HG03520 (cell line): ENCODE data around the gene GLG1.
"Not testable (repeated sequence)": the region's sequence is repeated elsewhere in the genome, so short reads cannot be mapped to it uniquely, and the experiment has no call there.

ENCODE experiments used
- ATAC-seq: cut with Tn5 transposase; IDR thresholded peaks from one replicate; pipeline ENCODE4 v1.9.1; 2021; ENCODE audit warnings: mild to moderate bottlenecking, moderate library complexity; ENCODE audit not compliant: unreplicated experiment

GLG1 gene

DNA sequence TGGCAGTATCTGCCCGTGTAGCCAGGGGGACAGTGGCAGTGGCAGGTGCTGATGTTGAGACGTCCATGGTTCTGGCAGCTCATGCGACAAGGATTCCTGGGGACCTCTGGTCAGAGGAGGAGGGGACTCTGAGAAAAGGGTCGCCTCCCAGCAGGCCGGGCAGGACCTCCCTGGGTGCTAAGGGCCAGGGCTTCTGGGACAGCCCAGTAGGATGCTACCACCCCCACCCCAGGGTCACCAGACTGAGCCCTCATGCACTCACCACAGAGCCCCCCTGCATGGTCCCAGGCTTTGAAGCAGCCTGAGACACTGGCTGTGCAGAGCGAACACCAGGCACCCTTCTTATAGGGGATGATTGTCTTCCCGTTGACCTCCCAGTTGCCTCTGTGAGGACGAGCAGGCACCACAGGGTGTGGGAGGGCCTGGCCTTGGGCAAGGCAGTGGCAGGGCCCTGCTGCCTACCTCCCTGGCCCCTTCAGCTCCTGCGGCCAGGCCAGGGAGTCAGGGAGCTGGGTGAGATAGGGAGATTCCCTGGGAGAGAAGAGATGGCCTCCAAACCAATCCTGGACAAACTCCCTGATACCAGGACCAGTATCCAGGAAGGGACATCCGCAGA lies 194.0 kb downstream of the GLG1 start:
- not testable (repeated sequence) for ATAC-seq

DNA sequence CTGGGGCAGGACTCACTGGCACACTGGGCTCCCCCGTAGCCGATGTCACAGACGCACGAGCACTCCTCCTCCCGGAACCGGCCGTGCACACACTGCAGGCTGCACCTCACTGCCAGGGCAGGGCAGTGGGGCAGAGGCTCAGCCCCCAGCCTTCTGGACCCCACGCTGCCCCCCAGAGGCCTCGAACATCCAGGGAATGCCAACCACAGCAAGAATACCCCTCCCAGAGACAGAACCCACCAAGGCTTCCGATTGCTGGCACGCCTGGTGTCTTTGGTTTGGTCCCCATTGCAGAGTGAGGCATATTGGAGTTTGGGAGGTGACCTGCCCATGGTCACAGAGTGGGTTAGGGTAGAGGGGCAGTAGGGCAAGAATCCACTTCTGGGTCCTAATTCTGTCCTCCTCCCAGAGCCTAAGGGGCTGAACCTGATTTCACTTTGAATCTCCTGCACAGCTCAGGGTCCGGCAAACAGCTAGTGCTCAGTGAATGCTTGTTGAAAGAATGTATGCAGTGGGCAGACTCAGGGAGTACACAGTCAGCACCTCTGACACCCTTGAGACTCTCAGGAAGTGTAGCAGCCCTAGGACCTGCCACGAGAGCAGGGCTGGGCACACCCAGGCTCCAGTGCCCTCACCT lies 194.7 kb downstream of the GLG1 start:
- not testable (repeated sequence) for ATAC-seq

- ATAC-seq: not testable (repeated sequence)
Observed at GRCh38 chr16:74410981-74411380, 195.9 kb downstream of the GLG1 start.

DNA sequence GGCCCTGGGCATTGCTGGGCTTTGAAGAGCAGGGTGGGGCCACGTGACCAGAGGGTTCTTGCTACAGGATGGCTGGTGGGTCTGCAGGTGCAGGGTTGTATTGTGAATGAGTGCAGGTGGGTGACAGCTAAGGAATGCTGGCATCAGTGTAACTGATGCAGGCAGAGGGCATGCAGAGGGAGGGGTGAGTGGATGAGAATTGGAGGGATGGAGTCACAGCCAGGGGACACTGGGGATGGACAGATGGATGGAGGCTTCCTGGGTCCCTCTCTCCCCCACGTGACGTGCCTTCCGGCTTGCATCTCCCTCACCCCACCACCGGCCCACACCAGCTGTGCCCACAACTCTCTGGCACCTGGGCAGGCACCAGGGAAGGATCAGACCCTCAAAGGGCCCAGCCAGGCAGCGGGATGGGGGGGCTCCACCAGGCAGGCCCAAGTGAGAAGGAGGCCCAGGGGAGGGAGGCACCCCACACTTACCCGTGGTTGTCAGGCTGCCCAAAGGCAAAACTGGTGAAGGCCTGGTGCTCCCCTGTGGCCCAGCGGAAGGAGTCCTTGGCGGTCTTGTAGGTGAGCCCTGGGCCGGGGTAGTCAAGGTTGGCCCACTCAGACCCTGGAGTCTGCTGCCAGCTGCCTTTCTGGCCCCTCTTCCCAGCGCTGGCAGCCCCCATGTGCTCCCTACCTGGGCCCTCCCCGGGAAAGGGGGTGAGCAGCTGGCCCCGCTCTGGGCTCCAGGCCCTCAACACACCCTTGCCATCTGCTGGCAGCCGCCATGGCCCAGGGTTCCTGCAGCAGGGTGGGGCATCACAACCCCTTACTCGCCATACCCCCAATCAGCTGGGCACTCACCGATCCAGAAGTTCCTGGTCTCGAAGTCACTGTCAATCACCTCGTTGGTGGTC lies 196.6 kb downstream of the GLG1 start:
- ATAC-seq: not testable (repeated sequence)

DNA sequence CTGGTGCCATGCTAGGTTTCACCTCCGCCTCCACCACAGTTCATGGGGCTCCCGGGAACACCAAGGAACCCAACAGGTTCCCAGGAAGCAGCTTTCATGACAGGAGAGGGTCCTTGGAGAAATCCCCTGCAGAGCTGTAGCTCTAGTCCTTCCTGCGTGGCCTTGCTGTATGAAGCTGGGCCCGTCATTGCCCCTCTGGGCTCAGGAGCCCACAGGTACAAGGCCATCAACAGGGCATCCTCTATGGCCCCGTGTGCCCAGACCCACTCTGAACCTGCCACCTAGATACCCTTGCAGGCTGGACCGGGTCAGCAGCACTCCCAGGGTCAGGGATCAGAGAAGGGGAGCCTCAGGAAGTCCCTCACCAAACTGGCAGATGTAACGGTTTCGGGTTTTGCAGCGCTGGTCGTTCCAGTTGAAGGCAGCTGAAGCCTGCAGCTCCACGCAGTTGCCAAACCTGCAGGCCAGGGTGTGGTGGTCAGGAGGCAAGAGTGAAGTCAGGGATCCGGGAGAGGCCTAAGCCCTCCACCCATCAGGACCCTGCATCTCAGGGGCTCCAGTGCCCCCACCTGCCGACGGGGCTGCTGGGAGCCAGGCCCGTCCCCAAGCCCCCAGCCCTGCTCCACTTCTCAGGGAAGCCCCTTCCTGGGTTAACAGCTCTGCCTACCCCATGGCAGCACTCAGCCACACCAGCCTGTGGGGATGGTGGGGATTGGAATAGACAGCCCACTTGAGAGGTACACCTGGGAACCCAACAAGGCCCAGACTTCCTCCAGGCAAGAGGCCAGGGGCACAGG lies 197.5 kb downstream of the GLG1 start:
- ATAC-seq: not testable (repeated sequence)

DNA sequence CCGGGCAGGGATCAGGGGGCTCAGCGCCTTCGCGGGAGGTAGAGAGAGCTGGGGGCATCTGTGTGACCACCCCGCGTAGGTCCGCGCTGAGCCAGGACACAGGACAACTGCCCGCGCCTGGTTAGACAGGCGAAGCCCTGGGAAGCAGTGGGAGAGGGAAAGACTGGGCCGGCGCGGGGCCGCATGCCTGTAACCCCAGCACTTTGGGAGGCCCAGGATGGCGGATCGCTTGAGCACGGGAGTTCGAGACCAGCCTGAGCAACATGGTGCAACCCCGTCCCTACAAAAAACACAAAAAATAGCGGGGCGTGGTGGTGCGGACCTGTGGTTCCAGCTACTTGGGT lies 199.6 kb downstream of the GLG1 start:
- not testable (repeated sequence) for ATAC-seq

- ATAC-seq: not testable (repeated sequence)
Observed at GRCh38 chr16:74406600-74407361, 200.1 kb downstream of the GLG1 start.

GRCh38 chr16:74404148-74404933 lies 202.6 kb downstream of the GLG1 start:
- not testable (repeated sequence) for ATAC-seq

- not testable (repeated sequence) for ATAC-seq
Observed at GRCh38 chr16:74400238-74400637, 206.7 kb downstream of the GLG1 start.

DNA sequence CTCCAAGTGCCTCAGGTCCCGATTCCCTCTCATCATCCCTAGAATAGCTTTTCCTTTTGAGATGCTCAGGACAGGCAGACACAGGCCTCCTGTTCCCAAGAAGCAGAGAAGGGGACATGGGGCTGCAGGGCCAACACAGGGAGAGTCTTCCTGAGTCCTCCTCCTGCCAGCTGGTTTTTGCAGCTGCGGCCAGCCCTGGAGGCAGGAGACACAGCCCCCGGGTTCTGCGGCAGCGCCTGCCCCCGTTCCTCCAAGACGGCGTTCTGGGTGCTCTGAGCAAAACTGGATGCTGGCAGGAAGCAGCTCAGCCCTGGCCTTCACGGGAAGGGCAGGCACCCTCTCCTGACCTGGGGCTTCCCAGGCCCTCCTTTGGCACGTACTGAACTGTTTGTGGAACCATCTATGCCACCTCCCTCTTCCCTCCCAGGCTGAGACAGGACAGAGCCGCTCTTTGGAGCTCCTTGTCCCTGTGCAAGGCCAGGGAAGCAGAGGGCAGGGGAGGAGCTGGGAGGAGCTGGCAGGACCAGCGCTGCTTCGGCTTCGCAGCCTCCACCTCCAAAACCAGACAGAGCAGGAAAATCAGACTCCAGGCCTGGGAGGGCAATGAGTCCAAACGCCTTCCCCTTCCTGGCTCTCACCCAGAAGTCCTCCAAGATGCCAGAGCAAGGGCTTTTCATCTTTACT lies 208.6 kb downstream of the GLG1 start:
- ATAC-seq: not testable (repeated sequence)
